Endothelial cell of umbilical vein (primary cell): ENCODE results near the gene CC2D2A. TPM values are rescaled to one million over a fixed set of nuclear protein-coding genes. Genes with fewer than 3 reads are reported as not detected.

ENCODE experiments used
- BruUV-seq: library from RNA; stranded (reverse); fragments of 400-500 nt; replicated peaks from 2 replicates; lab custom pipeline; 2021; lab: Mats Ljungman, UMichigan
- CTCF ChIA-PET: fragments of 300-600, 350-600 bp; sonication (Branson Sonifier 250); formaldehyde crosslinking; loops from one replicate; lab custom pipeline; 2021; ENCODE audit warnings: antibody characterized with exemption, inconsistent platforms; lab: Charles Lee
- POLR2A ChIA-PET: fragments of 300-600, 350-600 bp; sonication (Branson Sonifier 250); formaldehyde crosslinking; loops from one replicate; lab custom pipeline; 2021; ENCODE audit warnings: antibody characterized with exemption, inconsistent platforms; lab: Charles Lee
- DNase-seq: peaks from one replicate; pipeline ENCODE4 v3.0.0-alpha.2; 2011; ENCODE audit warnings: low read depth, low spot score
- FAIRE-seq: peaks from 2 replicates; lab custom pipeline; 2011; peaks lifted over from hg19 to GRCh38; lab: Jason Lieb, UNC
- H2AFZ ChIP-seq: 2 replicates; pipeline ENCODE4 v1.6.0; 2012; ENCODE audit warnings: low read depth, low read length, control low read depth, inconsistent platforms
- H3K27ac ChIP-seq: 2 replicates; pipeline ENCODE4 v1.5.1; 2011; ENCODE audit warnings: low read depth, mild to moderate bottlenecking, control low read depth, low read length, moderate library complexity; ENCODE audit not compliant: insufficient read depth
- H3K27me3 ChIP-seq, 2 experiments: 2 replicates each; pipeline versions ENCODE4 v1.6.0 to v1.6.1; 2011; ENCODE audit warnings: low read length in 2 of 2, mixed read lengths in 1 of 2; ENCODE audit not compliant: control insufficient read depth in 2 of 2, insufficient read depth in 2 of 2
- H3K36me3 ChIP-seq, 2 experiments: 2 replicates in 1 of 2; 3 replicates in 1 of 2; pipeline ENCODE4 v1.5.1; 2011; ENCODE audit warnings: low read length in 2 of 2, mild to moderate bottlenecking in 1 of 2, moderate library complexity in 1 of 2; ENCODE audit not compliant: control insufficient read depth in 2 of 2, insufficient read depth in 2 of 2; ENCODE audit errors: extremely low read depth in 1 of 2
- H3K4me1 ChIP-seq: 3 replicates; pipeline ENCODE4 v1.5.1; 2011; ENCODE audit warnings: mild to moderate bottlenecking, low read length; ENCODE audit not compliant: control insufficient read depth, insufficient read depth; ENCODE audit errors: extremely low read depth
- H3K4me2 ChIP-seq: 2 replicates; pipeline ENCODE4 v1.6.1; 2011; ENCODE audit warnings: low read length, control low read depth, mixed read lengths; ENCODE audit not compliant: insufficient read depth
- H3K4me3 ChIP-seq, 3 experiments: fragments of 200-600 bp in 1 of 3; sonication (generic), shearing (Covaris generic) in 1 of 3; replicated peaks in 1 of 3; 2 replicates each; pipeline ENCODE4 v1.5.1; 2011 to 2016; ENCODE audit warnings: control low read depth in 3 of 3, low read length in 3 of 3, mild to moderate bottlenecking in 2 of 3, inconsistent platforms in 1 of 3, low read depth in 1 of 3, moderate library complexity in 1 of 3; ENCODE audit not compliant: insufficient read depth in 1 of 3
- H3K79me2 ChIP-seq: 2 replicates; pipeline ENCODE4 v1.6.0; 2012; ENCODE audit warnings: low read length, inconsistent platforms; ENCODE audit not compliant: control insufficient read depth, insufficient read depth
- H3K9ac ChIP-seq: replicated peaks from 2 replicates; pipeline ENCODE3; 2011; ENCODE audit warnings: low read length, control low read depth; ENCODE audit not compliant: insufficient read depth; ENCODE audit errors: extremely low read depth
- H3K9me1 ChIP-seq: replicated peaks from 3 replicates; pipeline ENCODE4 v1.6.0; 2011; ENCODE audit warnings: mild to moderate bottlenecking, low read length; ENCODE audit not compliant: control insufficient read depth, insufficient read depth; ENCODE audit errors: extremely low read depth
- H3K9me3 ChIP-seq: replicated peaks from 2 replicates; pipeline ENCODE4 v1.5.1; 2012; ENCODE audit warnings: low read length, inconsistent platforms; ENCODE audit not compliant: control insufficient read depth, insufficient read depth
- H4K20me1 ChIP-seq: replicated peaks from 2 replicates; pipeline ENCODE3; 2011; ENCODE audit warnings: mild to moderate bottlenecking, low read length; ENCODE audit not compliant: control insufficient read depth, insufficient read depth; ENCODE audit errors: extremely low read depth
- CTCF ChIP-seq, 2 donors: IDR thresholded peaks; 1 replicate in 1 of 2; 2 replicates in 1 of 2; pipeline ENCODE4 v1.5.1; 2011; ENCODE audit warnings: low read length in 2 of 2, mild to moderate bottlenecking in 2 of 2, moderate library complexity in 2 of 2, control low read depth in 1 of 2, inconsistent platforms in 1 of 2, low read depth in 1 of 2; ENCODE audit not compliant: insufficient read depth in 1 of 2; ENCODE audit errors: extremely low read depth in 1 of 2
- EZH2 ChIP-seq: IDR thresholded peaks from 2 replicates; pipeline ENCODE4 v1.6.1; 2012; ENCODE audit warnings: borderline replicate concordance, low read depth, mild to moderate bottlenecking, moderate library complexity, low read length, inconsistent platforms; ENCODE audit not compliant: severe bottlenecking
- FOS ChIP-seq: IDR thresholded peaks from 2 replicates; pipeline ENCODE4 v1.6.1; 2011; ENCODE audit warnings: mild to moderate bottlenecking, low read length, moderate library complexity, borderline replicate concordance; ENCODE audit not compliant: insufficient read depth
- GATA2 ChIP-seq: IDR thresholded peaks from 2 replicates; pipeline ENCODE4 v1.7.0; 2011; ENCODE audit warnings: low read depth, mild to moderate bottlenecking, moderate library complexity, mixed read lengths, low read length; ENCODE audit not compliant: insufficient read length, insufficient read depth
- JUN ChIP-seq: IDR thresholded peaks from 2 replicates; pipeline ENCODE4 v1.6.1; 2011; ENCODE audit warnings: borderline replicate concordance, low read depth; ENCODE audit not compliant: insufficient read length, insufficient read depth
- MAX ChIP-seq: IDR thresholded peaks from 2 replicates; pipeline ENCODE4 v1.6.1; 2011; ENCODE audit not compliant: insufficient read depth, insufficient read length
- MYC ChIP-seq: IDR thresholded peaks from one replicate; pipeline ENCODE4 v1.6.1; 2011; ENCODE audit warnings: mild to moderate bottlenecking, low read depth, low read length
- POLR2A ChIP-seq: IDR thresholded peaks from 2 replicates; pipeline ENCODE4 v1.6.1; 2012; ENCODE audit warnings: low read depth, mild to moderate bottlenecking, control low read depth, low read length
- POLR2AphosphoS5 ChIP-seq: IDR thresholded peaks from 2 replicates; pipeline ENCODE4 v1.6.1; 2012; ENCODE audit warnings: low read depth, mild to moderate bottlenecking, control low read depth, low read length, moderate library complexity; ENCODE audit not compliant: insufficient read depth
- dilution Hi-C: fragments of 300-500 bp; cut with MboI; formaldehyde crosslinking; loops from one replicate; pipeline ENCODE4 v1.15.0; 2019; ENCODE audit warnings: low sequenced_read_pairs; ENCODE audit not compliant: extremely low pct_ligation_motif_present
- intact Hi-C: fragments of 100-400 bp; cut with micrococcal nuclease; formaldehyde crosslinking; loops from one replicate; pipeline ENCODE4 v1.10.0; 2022
- polyA plus RNA-seq, 4 experiments: library from polyadenylated mRNA; depleted of rRNA in 3 of 4; stranded (reverse) in 3 of 4; unstranded in 1 of 4; fragments of >200 nt; gene quantifications; 2 replicates each; pipeline versions ENCODE4 v1.2.1 to v1.2.3, GENCODE V29; 2011 to 2012; ENCODE audit warnings: missing spikeins in 1 of 4
- total RNA-seq: library from RNA; stranded (reverse); gene quantifications from 2 replicates; pipeline ENCODE4 v1.2.3, GENCODE V29; 2021

The CC2D2A gene
- total and polyA plus RNA-seq, 2 donors (not counting 3 experiments of a cell fraction or from before 2014, with no cell fraction given): 10.2 to 22.4 TPM

- TF ChIP-seq EZH2 (no peak), GATA2 (no peak), MYC (no peak), POLR2A (no peak), FOS (no peak), MAX (no peak), CTCF (IDR thresholded peaks at IDR 0.05; ENCODE audit: extremely low read depth in 1 of 2, insufficient read depth in 1 of 2, low read depth in 1 of 2, low read length in 2 of 2) (no peak), JUN (no peak), POLR2AphosphoS5 (no peak)
- CTCF ChIA-PET: interaction anchor here (1.5 kb wide), 1 partner anchor 8 kb away, joined by 4 read pairs; no protein-coding TSS in a partner anchor
- no peaks in the 10 kb centered on the region for H4K20me1 ChIP-seq
- BruUV-seq: no TSS peak
- H3K27ac ChIP-seq: no peak overlapping the region
- dilution Hi-C loops: no loop called here
- H3K4me2 ChIP-seq: no peak overlapping the region
- H3K9ac ChIP-seq: no peak overlapping the region
- POLR2A ChIA-PET: interaction anchor here (0.6 kb wide), 1 partner anchor 1986 kb away, joined by 4 read pairs; no protein-coding TSS in a partner anchor
- H2AFZ ChIP-seq: no peak overlapping the region
- H3K9me3 ChIP-seq: no peaks in the 10 kb centered on the region
- H3K27me3 ChIP-seq: no peaks in the 10 kb centered on the region
- no peaks in the 10 kb centered on the region for H3K79me2 ChIP-seq
- peaks cover 2% of the 10 kb centered on the region in 2 experiments for H3K36me3 ChIP-seq
- FAIRE-seq (no peak), DNase-seq (no peak)
- intact Hi-C loops: no loop called here
- H3K9me1 ChIP-seq: no peaks in the 10 kb centered on the region
- no peaks in the 10 kb centered on the region for H3K4me1 ChIP-seq
- no peak overlapping the region for H3K4me3 ChIP-seq
Measured at GRCh38 chr4:15552557-15553362, 83.1 kb downstream of the CC2D2A start.
